Activated T-cell treated with anti-CD3 and anti-CD28 coated beads, Interleukin-2, amount 50 U/mL, for 4 hours (primary cell): ENCODE measurements around the gene MYOF. TPM values are rescaled to one million over a fixed set of nuclear protein-coding genes. Genes with fewer than 3 reads are reported as not detected.

ENCODE experiments used
- ATAC-seq, 2 donors: fragments of 200-7000 bp; cut with Tn5 transposase; one replicate each; pipeline ENCODE4 v1.10.0; 2021
- DNase-seq: peaks from one replicate; pipeline ENCODE4 v3.0.0-alpha.2; 2020
- H3K27me3 Mint-ChIP-seq: one replicate; pipeline ENCODE4 v1.8.0; 2021; ENCODE audit warnings: low read depth, mixed read lengths
- H3K36me3 Mint-ChIP-seq: one replicate; pipeline ENCODE4 v1.8.0; 2022; ENCODE audit warnings: mixed read lengths; ENCODE audit not compliant: insufficient read depth
- H3K4me1 Mint-ChIP-seq: one replicate; pipeline ENCODE4 v1.8.0; 2021; ENCODE audit warnings: low read depth, mixed read lengths
- H3K4me3 Mint-ChIP-seq: one replicate; pipeline ENCODE4 v1.8.0; 2021; ENCODE audit warnings: mild to moderate bottlenecking, moderate library complexity, mixed read lengths
- H3K9me3 Mint-ChIP-seq: one replicate; pipeline ENCODE4 v1.8.0; 2021; ENCODE audit warnings: mixed read lengths
- total RNA-seq, 3 donors: library from RNA; stranded (reverse); gene quantifications; one replicate each; pipeline ENCODE4 v1.2.1, GENCODE V29; 2021

The MYOF gene
- total RNA-seq, 3 donors from 2014 or later, result 39.2 to 65.4 (median 42.6) TPM

- Mint-ChIP-seq H3K9me3 (peaks cover 7% of the 10 kb centered on the region), H3K36me3 (no peaks in the 10 kb centered on the region), H3K4me3 (no peak overlapping the region), H3K27me3 (no peaks in the 10 kb centered on the region), H3K4me1 (peaks cover 2% of the 10 kb centered on the region)
- no peak for DNase-seq
- ATAC-seq, result peak in 1 of 2 donors; percentile 41
Observed at GRCh38 chr10:93267521-93267920, 214.6 kb downstream of the MYOF start.

DNA sequence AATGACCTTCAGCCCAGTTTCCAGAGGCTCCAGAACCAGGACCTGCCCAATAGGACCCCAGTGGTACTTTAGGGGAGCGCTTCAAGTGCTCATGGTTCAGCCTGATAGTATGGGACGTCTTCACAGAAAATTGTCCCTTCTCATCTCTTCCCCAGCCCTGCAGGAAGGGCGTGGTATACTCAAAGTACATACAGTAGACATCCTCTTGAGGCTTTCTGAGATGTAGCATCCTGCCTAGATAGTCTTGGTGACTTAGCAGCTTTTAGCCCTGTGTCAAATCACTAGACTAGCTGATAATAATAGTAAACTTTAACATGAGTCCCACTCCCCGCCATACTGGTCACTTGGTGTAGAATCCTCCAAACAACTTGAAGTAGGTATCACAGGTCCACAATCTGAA lies 215.3 kb downstream of the MYOF start:
- Mint-ChIP-seq H3K36me3 (no peaks in the 10 kb centered on the region), H3K27me3 (no peaks in the 10 kb centered on the region), H3K4me3 (no peak overlapping the region), H3K9me3 (peaks cover 7% of the 10 kb centered on the region), H3K4me1 (peaks cover 2% of the 10 kb centered on the region)
- DNase-seq (no peak), ATAC-seq (no peak)

- ATAC-seq (no peak), DNase-seq (no peak)
- Mint-ChIP-seq H3K4me3 (no peak overlapping the region), H3K9me3 (no peaks in the 10 kb centered on the region), H3K36me3 (no peaks in the 10 kb centered on the region), H3K27me3 (no peaks in the 10 kb centered on the region), H3K4me1 (peaks cover 1% of the 10 kb centered on the region)
Observed at GRCh38 chr10:93261961-93262610, 220.0 kb downstream of the MYOF start.

GRCh38 chr10:93261089-93261488 lies 221.0 kb downstream of the MYOF start:
- H3K4me3 Mint-ChIP-seq, result no peak overlapping the region
- no peak for ATAC-seq
- no peaks in the 10 kb centered on the region for H3K36me3 Mint-ChIP-seq
- H3K9me3 Mint-ChIP-seq, result no peaks in the 10 kb centered on the region
- no peaks in the 10 kb centered on the region for H3K27me3 Mint-ChIP-seq
- DNase-seq, result no peak
- no peaks in the 10 kb centered on the region for H3K4me1 Mint-ChIP-seq

DNA sequence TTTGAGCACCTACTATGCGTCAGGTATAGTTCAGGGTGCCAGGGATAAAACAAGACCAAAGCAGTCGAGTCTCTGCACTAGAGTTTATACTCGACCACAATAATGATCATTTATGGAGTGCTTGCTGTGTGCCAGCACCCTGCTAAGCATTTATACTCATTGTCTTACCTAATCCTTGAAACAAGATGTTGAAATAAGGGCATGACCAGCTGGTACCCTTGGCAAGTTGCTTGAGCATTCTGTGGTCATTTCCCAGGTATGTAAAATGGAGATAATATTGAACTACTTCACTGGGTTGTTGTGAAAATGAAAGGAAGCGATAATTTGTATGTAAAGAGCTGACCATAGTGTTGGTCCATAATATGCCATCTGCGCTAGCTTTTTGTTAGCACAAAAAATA lies 223.0 kb downstream of the MYOF start:
- DNase-seq, result no peak
- no peak for ATAC-seq
- H3K9me3 Mint-ChIP-seq, result no peaks in the 10 kb centered on the region
- H3K4me3 Mint-ChIP-seq, result no peak overlapping the region
- no peaks in the 10 kb centered on the region for H3K4me1 Mint-ChIP-seq
- H3K27me3 Mint-ChIP-seq, result no peaks in the 10 kb centered on the region
- no peaks in the 10 kb centered on the region for H3K36me3 Mint-ChIP-seq

Other genes starting within 250 kb of the MYOF start
- 1 to 10 TPM; 6.0 to 8.2 (median 8.0) TPM for gene CEP55, start 14.3 kb upstream of the MYOF start, total RNA-seq
- gene FFAR4, start 84.3 kb upstream of the MYOF start, total RNA-seq, result not detected
- 1 to 10 TPM in 2 of 3 donors, under 1 TPM in 1; 0.98 to 1.5 (median 1.4) TPM for gene RBP4, start 118.9 kb upstream of the MYOF start, total RNA-seq
- gene PDE6C, start 130.2 kb upstream of the MYOF start, total RNA-seq, result not detected
- gene FRA10AC1, start 220.3 kb upstream of the MYOF start, total RNA-seq, result 10 to 100 TPM; 10.1 to 11.1 (median 10.1) TPM